SU-DHL-6 (cell line): Measurements from ENCODE around the gene NDUFS6.

Experiments used
- H2AFZ ChIP-seq: fragments of 200-600 bp; sonication (generic); 2 replicates; pipeline ENCODE4 v1.6.1; 2014; ENCODE audit warnings: low read depth, mild to moderate bottlenecking, moderate library complexity, mixed read lengths, antibody characterized with exemption, low read length; ENCODE audit not compliant: severe bottlenecking
- H3F3A ChIP-seq: fragments of 200-600 bp; shearing (Covaris generic); 2 replicates; pipeline ENCODE4 v1.6.0; 2016; ENCODE audit warnings: antibody characterized with exemption, mild to moderate bottlenecking; ENCODE audit not compliant: insufficient read depth
- H3K27ac ChIP-seq: fragments of 200-600 bp; sonication (generic); 2 replicates; pipeline ENCODE4 v1.5.1; 2016; ENCODE audit warnings: low read depth, mild to moderate bottlenecking, low read length, moderate library complexity, mixed read lengths
- H3K27me3 ChIP-seq: fragments of 200-600 bp; sonication (generic), shearing (Covaris generic); 2 replicates; pipeline ENCODE4 v1.6.0; 2014; ENCODE audit warnings: mild to moderate bottlenecking, low read length
- H3K36me3 ChIP-seq: fragments of 200-600 bp; sonication (generic); 2 replicates; pipeline ENCODE4 v1.6.1; 2014; ENCODE audit warnings: mild to moderate bottlenecking, low read length, mixed read lengths
- H3K4me2 ChIP-seq: fragments of 300-600, 200-600 bp; shearing (Covaris generic), sonication (generic); 2 replicates; pipeline ENCODE4 v1.6.0; 2014; ENCODE audit warnings: low read length, low read depth, mild to moderate bottlenecking; ENCODE audit not compliant: poor library complexity, severe bottlenecking
- H3K4me3 ChIP-seq: fragments of 200-600 bp; sonication (generic); 2 replicates; pipeline ENCODE4 v1.5.1; 2014; ENCODE audit warnings: antibody characterized with exemption, low read length, mild to moderate bottlenecking, mixed read lengths; ENCODE audit not compliant: insufficient read depth, poor library complexity, severe bottlenecking
- H3K79me2 ChIP-seq: fragments of 200-600 bp; sonication (generic); 2 replicates; pipeline ENCODE4 v1.6.1; 2014; ENCODE audit warnings: mild to moderate bottlenecking, low read length, moderate library complexity; ENCODE audit not compliant: insufficient read depth
- H3K9ac ChIP-seq: fragments of 200-600 bp; sonication (generic); 2 replicates; pipeline ENCODE4 v1.7.0; 2014; ENCODE audit warnings: mild to moderate bottlenecking, low read length
- H3K9me2 ChIP-seq: fragments of 200-600 bp; sonication (generic); replicated peaks from 2 replicates; pipeline ENCODE4 v1.6.1; 2014; ENCODE audit warnings: low read length; ENCODE audit not compliant: insufficient read depth
- H3K9me3 ChIP-seq: fragments of 200-600 bp; sonication (generic); 2 replicates; pipeline ENCODE4 v1.6.1; 2014; ENCODE audit warnings: low read length, mixed read lengths; ENCODE audit not compliant: insufficient read depth
- H4K20me1 ChIP-seq: fragments of 200-600 bp; sonication (generic); 2 replicates; pipeline ENCODE4 v1.6.1; 2014; ENCODE audit warnings: low read depth, mild to moderate bottlenecking, antibody characterized with exemption, low read length, moderate library complexity, mixed read lengths
- EZH2phosphoT487 ChIP-seq: fragments of 200-600 bp; sonication (generic), shearing (Covaris generic); conservative IDR thresholded peaks from 2 replicates; pipeline ENCODE4 v1.6.1; 2018; ENCODE audit warnings: mild to moderate bottlenecking, antibody characterized with exemption, low read length, moderate library complexity, mixed read lengths
- TF ChIP-seq, protein P1 (sequence below): fragments of 200-600 bp; sonication (generic); IDR thresholded peaks from one replicate; pipeline ENCODE4 v1.5.1; 2017; ENCODE audit warnings: antibody characterized with exemption, mild to moderate bottlenecking, low read length, moderate library complexity; ENCODE audit not compliant: insufficient read depth, poor library complexity, severe bottlenecking

Gene NDUFS6

DNA sequence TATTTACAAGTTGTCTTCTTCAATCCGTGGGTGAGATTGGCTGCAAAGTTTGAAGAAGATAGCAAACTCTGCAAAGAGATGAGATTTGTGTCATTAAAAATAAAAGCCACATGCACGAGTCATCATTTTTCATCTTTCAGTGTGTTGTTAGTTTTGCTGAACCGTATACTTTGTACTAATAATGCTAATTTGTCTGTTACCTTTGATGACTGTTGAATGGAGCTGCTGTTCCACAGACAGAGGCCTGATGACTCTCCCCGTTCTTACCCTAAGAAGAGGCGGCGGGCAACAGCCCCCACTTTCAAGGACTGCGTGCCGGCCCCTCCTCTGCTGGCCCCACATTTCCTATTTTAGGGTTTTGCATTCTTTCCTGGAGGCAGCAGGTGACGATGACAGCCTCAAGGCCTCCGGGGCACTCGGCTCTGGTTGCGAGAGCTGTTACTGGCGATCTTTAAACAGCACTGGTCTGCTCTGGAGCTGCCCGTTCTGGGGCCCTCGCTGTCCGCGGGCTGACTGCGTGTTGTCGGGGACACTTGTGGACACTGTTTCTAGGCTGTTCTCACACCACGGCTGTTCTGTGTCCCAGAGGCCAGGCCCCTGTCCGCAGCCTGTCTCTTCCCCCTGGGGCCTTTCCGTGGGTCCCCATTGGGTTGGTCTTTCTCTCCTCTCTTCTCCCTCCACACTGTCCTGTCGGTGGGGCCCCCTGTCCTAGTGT, 35.1 kb downstream of the NDUFS6 start:
- H3K9me3 ChIP-seq: no peaks in the 10 kb centered on the region
- no peaks in the 10 kb centered on the region for H4K20me1 ChIP-seq
- no peaks in the 10 kb centered on the region for H3F3A ChIP-seq
- TF ChIP-seq, protein P1, sequence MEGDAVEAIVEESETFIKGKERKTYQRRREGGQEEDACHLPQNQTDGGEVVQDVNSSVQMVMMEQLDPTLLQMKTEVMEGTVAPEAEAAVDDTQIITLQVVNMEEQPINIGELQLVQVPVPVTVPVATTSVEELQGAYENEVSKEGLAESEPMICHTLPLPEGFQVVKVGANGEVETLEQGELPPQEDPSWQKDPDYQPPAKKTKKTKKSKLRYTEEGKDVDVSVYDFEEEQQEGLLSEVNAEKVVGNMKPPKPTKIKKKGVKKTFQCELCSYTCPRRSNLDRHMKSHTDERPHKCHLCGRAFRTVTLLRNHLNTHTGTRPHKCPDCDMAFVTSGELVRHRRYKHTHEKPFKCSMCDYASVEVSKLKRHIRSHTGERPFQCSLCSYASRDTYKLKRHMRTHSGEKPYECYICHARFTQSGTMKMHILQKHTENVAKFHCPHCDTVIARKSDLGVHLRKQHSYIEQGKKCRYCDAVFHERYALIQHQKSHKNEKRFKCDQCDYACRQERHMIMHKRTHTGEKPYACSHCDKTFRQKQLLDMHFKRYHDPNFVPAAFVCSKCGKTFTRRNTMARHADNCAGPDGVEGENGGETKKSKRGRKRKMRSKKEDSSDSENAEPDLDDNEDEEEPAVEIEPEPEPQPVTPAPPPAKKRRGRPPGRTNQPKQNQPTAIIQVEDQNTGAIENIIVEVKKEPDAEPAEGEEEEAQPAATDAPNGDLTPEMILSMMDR: no peak
- no peak for TF ChIP-seq EZH2phosphoT487
- H3K79me2 ChIP-seq: no peaks in the 10 kb centered on the region
- no peaks in the 10 kb centered on the region for H3K36me3 ChIP-seq
- no peak overlapping the region for H3K27ac ChIP-seq
- H3K9ac ChIP-seq: no peak overlapping the region
- H3K27me3 ChIP-seq: no peaks in the 10 kb centered on the region
- no peak overlapping the region for H3K4me2 ChIP-seq
- H2AFZ ChIP-seq: no peak overlapping the region
- no peak overlapping the region for H3K4me3 ChIP-seq
- H3K9me2 ChIP-seq: no peaks in the 10 kb centered on the region

DNA sequence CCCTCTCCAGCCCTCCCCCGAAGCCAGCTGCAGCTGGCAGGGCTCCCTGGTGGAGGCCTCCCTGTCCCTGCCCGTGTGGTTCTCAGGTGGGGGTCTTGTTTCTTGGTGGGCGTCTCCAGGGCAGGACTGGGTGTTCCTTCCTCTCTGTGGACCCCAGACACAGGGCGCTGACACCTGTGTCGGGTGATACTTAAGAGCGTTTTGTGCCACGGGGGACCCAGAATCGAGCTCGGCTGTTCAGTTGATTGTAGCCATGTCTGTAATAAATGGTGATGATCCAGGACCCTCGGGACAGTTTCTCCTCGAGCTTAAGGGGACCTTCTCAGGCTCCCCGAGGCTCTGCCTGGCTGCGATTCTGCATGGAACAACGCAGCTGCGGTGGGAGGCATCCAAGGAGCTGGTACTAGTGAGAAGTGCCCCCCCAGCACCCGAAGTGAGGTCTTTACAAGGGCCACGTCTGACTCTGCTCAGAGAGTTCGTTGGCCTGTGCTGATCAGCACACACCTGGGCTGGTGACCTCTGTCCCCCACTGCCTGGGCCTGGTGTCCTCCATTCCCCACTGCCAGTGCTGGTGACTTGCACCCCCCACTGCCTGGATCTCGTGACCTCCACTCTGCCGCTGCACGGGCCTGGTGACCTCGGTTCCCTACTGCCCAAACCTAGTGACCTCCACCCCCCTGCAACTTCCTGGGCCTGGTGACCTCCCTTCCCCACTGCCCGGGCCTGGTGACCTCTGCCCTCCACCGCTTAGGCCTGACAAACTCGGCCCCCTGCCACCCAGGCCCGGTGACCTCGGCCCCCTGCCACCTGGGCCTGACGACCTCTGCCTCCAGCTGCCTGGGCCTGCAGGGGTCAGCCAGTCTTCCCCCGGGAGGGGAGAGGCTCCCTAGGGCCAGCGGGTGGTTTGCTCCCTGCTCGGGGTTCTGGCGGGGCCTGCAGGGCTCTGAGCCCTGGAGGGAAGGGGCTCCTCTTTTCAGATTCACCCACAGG, 36.0 kb downstream of the NDUFS6 start:
- TF ChIP-seq EZH2phosphoT487: no peak
- TF ChIP-seq, protein P1: no peak
- Histone ChIP-seq H3K27me3 (no peaks in the 10 kb centered on the region), H3K4me2 (no peak overlapping the region), H3K79me2 (no peaks in the 10 kb centered on the region), H3K4me3 (no peak overlapping the region), H4K20me1 (no peaks in the 10 kb centered on the region), H3K27ac (no peak overlapping the region), H3K9ac (no peak overlapping the region), H3K9me3 (no peaks in the 10 kb centered on the region), H3K36me3 (no peaks in the 10 kb centered on the region), H3F3A (no peaks in the 10 kb centered on the region), H3K9me2 (no peaks in the 10 kb centered on the region), H2AFZ (no peak overlapping the region)

DNA sequence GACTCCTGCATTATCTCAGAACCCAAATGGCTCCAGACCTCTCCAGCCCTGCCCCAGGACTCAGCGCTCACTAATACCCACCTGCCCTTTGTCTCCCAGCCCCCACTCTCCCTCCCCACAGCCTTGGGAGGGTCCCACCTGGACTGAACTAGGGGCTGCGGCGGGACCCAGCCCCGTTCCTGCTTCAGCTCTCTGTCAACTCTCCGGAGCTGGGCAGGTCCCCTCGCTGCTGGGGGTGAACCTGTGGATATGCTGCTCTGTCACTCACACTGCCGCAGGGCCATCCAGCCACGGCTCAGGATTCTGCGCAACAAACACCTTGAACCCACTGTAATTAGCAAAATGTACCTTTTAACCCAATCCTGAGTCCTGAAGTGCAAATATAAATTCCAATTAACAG, 36.8 kb downstream of the NDUFS6 start:
- Histone ChIP-seq H3K9me3 (no peaks in the 10 kb centered on the region), H4K20me1 (no peaks in the 10 kb centered on the region), H3K9ac (no peak overlapping the region), H3K27ac (no peak overlapping the region), H3K4me3 (no peak overlapping the region), H3K79me2 (no peaks in the 10 kb centered on the region), H2AFZ (no peak overlapping the region), H3K9me2 (no peaks in the 10 kb centered on the region), H3K4me2 (no peak overlapping the region), H3K27me3 (no peaks in the 10 kb centered on the region), H3K36me3 (no peaks in the 10 kb centered on the region), H3F3A (no peaks in the 10 kb centered on the region)
- no peak for TF ChIP-seq EZH2phosphoT487
- TF ChIP-seq, protein P1: no peak
